Heart left ventricle (tissue), 13 donors: Measurements from ENCODE around the gene ZNF148.

Experiments
- CTCF ChIP-seq, 12 donors: fragments of 200-600 bp; sonication (generic) in 4 of 12; IDR thresholded peaks; one replicate each; pipeline versions ENCODE4 v1.5.0 to v1.8.0; 2018 to 2022; ENCODE audit warnings: antibody characterized with exemption in 12 of 12, mild to moderate bottlenecking in 5 of 12
- POLR2A ChIP-seq, 2 donors: fragments of 450-650 bp; IDR thresholded peaks; one replicate each; pipeline ENCODE4 v1.6.1; 2017; ENCODE audit warnings: antibody characterized with exemption in 2 of 2, mild to moderate bottlenecking in 2 of 2, moderate library complexity in 2 of 2
- donor health status: ischemic (EF 13 %, LVEDD 7.1; RV severe dilation, severe dysfunction).
- donor health status: DM: no; HTN: yes; CAD: no.
- donor health status: DM: no; HTN: no; CAD: no.
- donor health status: ischemic (EF 25% LVEDD 6.9; RV normal size, moderate dysfunction).
- donor health status: ischemic (EF 25% LVEDD 5.7; RV mildly dilated, moderate dysfunction).
- donor health status: ischemic (EF 35%, LVEDD 5.7; RV mildly dilated, moderate dysfunction).
- donor health status: nonischemic (EF 11% LVEDD 7.7; RV severe dilation, severe dysfunction).
- donor health status: DM: yes; HTN: yes; CAD: no.
- donor health status: PGD.
- donor health status: ischemic (EF 29% LVEDD 5.4; RV normal size, mild dysfunction).
- donor health status: nonischemic (EF 23%, LVEDD 6.1; RV moderate dilation, normal function).

GRCh38 chr3:125262161-125262560 is 113.0 kb downstream of the ZNF148 start:
- TF ChIP-seq CTCF (IDR thresholded peaks at IDR 0.05) (no peak), POLR2A (IDR thresholded peaks at IDR 0.05) (no peak)
